Activated CD4-positive, alpha-beta T cell treated with anti-CD3 and anti-CD28 coated beads for 4 hours (primary cell): Measurements from ENCODE around the gene ROCK2.
A peak's percentile ranks its signal among the peaks of the same experiment; 100 is the strongest.

Experiments used
- DNase-seq, 2 donors: peaks; one replicate each; pipeline ENCODE4 v3.0.0-alpha.2; 2020

The ROCK2 gene

DNA sequence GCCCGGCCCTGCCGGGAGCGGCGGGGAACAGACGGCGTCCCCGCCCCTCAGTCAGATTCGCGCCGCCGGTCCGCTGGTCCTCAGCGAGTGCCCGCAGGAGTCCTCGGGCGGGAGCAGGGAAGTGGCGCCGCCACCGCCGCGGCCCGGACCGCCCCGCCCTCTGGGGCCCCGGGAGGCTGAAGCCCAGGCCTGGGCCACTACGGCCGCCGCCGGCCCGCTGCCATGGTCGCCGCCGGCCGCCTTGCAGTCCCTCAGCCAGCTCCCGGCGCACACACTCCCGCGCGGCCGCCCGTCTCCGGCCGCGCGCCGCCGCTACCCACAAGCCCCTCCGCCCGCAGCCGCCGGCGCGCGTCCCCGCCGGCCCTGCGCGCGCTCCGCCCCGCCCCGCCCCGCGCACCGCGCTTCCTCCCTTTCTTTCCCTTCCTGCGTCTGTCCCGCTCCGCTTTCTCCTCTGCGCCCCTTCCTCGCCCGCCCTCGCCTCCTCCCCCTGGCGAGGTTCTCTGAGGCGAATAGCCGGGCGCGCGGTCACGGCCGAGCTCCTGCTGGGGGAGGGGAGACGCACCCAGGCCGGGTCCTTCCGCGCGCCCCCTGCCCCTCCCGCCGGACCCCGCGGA, at the start of gene ROCK2:
TSS of gene ROCK2 (minus strand) at position 295 of the 614 bp plus-strand sequence. CDS start 500 bp downstream, outside the sequence.
- DNase-seq, result peak; percentile 63 to 67

DNA sequence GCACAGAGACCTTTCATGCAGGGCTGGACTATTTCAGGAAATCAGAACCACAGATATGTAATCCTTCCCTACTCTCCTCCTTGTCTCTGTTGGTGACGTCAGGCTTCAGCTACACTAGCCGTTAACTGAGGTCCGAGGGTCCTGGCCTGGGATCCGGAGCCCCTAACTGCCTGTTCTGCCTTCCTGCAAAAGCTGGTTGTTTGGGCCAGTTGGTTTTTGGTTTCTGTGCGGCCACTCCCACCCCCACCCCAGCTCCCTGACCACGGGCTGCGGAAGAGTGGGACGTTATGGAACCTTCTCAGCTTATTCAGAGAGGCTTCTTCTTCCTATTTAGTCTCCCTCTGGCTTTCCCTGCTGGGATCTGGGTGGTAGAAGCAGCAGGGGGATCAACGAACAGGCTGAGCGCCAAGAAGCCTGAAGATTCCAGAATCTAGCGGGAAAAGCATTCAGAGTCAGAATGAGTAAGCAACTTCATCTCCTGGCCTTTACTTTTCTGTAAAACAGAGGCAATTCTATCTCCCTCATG, 49.3 kb upstream of the ROCK2 start:
- no peak for DNase-seq

DNA sequence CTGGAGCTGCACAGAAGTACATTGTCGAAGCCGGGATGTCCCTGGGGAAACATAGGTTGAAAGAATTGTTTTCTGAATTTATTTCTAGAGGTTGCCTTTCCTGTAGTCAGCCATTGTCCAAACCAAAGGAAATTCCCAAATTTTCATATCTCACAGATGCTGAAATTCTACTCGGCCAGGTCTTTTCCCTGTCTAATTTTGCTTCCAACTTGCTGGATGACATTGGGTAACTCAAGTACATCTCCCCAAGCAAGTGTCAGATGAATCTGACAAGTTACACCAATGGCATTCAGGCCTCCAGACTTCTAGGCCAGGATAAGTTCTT, 47.5 kb upstream of the ROCK2 start:
- no peak for DNase-seq

- no peak for DNase-seq
These were observed 45.9 kb upstream of the ROCK2 start for GRCh38 chr2:11390399-11390658.

- DNase-seq, result no peak
These were observed 45.3 kb upstream of the ROCK2 start for GRCh38 chr2:11389551-11390398.

DNA sequence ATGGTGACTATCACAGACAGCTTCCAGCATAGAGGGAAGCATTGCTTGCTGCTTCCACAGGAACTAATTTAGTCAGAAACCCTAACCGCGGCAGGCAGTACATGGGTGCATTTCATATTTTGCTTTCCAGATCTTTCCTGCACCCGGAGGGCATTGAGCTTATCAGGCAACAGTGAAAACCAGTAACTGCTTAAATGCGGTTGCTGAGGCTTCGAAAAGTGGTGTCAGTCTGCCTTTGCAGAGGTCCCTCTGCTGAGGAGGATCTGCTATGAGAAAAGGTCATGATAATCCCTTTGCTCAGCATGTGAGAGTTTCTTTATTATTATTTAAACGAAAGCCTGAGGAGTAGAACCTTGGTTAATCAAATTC, 44.6 kb upstream of the ROCK2 start:
- no peak for DNase-seq

DNA sequence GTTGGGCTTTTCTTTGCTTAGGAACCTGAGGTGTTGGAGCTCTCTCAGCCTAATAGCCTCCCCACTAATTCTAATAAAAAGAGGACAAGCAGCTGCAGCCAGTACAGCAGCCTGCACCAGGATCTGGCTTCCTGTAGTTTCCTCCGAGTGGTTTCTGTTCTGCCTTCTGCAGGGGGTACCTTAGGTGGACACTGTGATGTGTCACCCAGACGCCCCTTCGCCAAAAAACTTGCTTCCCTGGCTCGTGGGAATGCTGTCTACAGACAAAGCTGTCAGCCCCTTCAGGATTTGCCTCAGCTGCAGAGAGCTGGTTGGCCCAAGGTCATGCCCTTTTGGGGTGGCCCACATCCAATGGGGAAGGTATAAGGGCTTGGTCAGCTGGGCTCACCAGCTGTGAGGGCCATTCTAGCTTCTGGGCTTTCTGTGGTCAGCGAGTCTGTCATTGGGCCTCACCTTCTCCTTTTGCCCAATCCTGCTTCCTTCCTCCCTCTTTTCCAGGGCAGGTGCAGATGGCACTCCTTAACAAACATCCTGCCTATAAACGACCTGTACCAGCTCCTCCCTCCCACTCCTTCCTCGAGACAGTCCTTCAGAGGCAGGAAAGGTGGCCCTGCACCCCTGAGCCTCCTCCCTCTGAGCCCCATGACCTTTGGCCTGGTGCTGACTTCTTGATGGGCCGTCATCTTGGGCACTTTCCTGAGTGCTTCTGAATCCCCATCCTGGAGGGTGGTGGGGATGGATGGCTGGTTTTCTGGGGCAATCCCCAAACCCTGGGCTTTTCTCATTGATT, 44.0 kb upstream of the ROCK2 start:
- DNase-seq, result no peak

- DNase-seq, result no peak
These were observed 43.4 kb upstream of the ROCK2 start for GRCh38 chr2:11387843-11388242.

GRCh38 chr2:11387100-11387390, 42.6 kb upstream of the ROCK2 start:
- DNase-seq, result no peak

DNA sequence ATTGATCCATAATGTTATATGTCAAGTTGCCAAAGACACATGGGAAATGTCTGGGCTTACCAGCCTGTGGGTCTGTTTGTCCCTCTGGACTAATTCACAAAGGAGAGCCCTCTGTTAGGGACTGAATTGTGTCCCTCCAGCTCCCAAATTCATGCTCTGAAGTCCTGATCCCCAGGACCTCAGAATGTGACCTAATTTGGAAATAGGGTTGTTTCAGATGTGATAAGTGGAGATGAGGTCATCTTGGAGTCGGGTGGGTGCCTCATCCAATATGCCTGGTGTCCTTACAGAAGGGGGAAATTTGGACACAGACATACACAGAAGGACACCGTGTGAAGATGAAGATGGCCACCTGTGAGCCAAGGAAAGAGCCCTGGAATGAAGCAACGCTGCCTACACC, 41.4 kb upstream of the ROCK2 start:
- no peak for DNase-seq

DNA sequence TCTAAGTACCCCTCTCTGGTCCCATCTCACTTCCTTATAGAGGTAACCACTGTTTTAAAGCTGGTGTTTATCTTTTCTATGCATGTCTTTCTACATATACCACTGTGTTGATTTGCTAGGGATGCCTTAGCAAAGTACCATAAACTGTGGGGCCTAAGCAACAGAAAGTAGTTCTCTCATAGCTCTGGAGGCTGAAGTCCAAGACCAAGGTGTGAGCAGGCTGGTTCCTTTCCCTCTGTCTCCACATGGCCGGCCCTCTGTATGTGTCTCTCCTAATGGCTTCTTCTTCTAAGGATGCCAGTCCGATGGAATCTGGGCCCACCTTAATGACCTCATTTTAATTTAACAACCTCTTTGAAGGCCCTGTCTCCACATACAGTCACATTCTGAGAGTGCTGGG, 40.8 kb upstream of the ROCK2 start:
- DNase-seq, result no peak

GRCh38 chr2:11379558-11379957, 35.1 kb upstream of the ROCK2 start:
- DNase-seq, result no peak

GRCh38 chr2:11377928-11378545, 33.6 kb upstream of the ROCK2 start:
- no peak for DNase-seq

- DNase-seq, result no peak
These were observed 31.6 kb upstream of the ROCK2 start for GRCh38 chr2:11376071-11376470.

- DNase-seq, result no peak
These were observed 31.2 kb upstream of the ROCK2 start for GRCh38 chr2:11375689-11376027.

- DNase-seq, result no peak
These were observed 30.7 kb upstream of the ROCK2 start for GRCh38 chr2:11375025-11375688.

- no peak for DNase-seq
These were observed 28.7 kb upstream of the ROCK2 start for GRCh38 chr2:11373096-11373495.

- DNase-seq, result no peak
These were observed 26.9 kb upstream of the ROCK2 start for GRCh38 chr2:11371092-11371937.

- no peak for DNase-seq
These were observed 26.1 kb upstream of the ROCK2 start for GRCh38 chr2:11370377-11371091.

DNA sequence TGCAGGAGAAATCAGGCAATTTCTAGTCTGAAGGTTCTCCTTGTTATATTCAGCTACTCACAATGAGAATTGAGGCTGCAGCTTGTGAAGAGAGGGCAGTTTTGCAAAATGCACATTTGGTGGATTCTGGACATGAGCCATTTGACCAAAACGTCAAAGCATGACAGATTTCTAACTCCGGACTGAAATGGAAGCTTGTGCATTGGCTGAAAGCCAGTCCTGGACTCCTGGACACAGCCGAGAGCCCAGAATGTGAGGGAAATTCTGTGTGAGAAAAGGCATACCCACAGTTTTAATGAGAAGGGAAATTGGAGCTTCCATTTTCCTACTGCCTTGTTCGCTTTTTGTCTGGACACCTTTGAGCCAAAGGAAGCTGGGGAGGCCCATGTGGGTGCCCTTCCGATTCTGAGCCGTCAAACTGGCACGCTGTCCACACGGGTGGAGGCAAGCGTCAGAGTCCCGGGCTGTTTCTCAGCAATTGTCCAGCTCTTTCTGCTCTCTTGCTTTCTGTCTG, 23.7 kb upstream of the ROCK2 start:
- no peak for DNase-seq

- no peak for DNase-seq
These were observed 22.8 kb upstream of the ROCK2 start for GRCh38 chr2:11367170-11367730.
